AG09319 (cell line): ENCODE results near the gene MYO1H.
A peak's percentile ranks its signal among the peaks of the same experiment; 100 is the strongest.

Experiments used
- DNase-seq: peaks from one replicate; pipeline ENCODE4 v3.0.0-alpha.2; 2010; ENCODE audit warnings: low read depth; ENCODE audit errors: extremely low read depth
- CTCF ChIP-seq: IDR thresholded peaks from 2 replicates; pipeline ENCODE4 v1.5.1; 2011; ENCODE audit warnings: low read depth, mild to moderate bottlenecking, inconsistent platforms, low read length, moderate library complexity

MYO1H gene

GRCh38 chr12:109377139-109377685 is 29.5 kb downstream of the MYO1H start:
- no peak for DNase-seq
- TF ChIP-seq CTCF: no peak

GRCh38 chr12:109378569-109378968 is 30.9 kb downstream of the MYO1H start:
- no peak for DNase-seq
- no peak for TF ChIP-seq CTCF

GRCh38 chr12:109382031-109382430 is 34.3 kb downstream of the MYO1H start:
- TF ChIP-seq CTCF: no peak
- DNase-seq: no peak

GRCh38 chr12:109383240-109383639 is 35.5 kb downstream of the MYO1H start:
- no peak for DNase-seq
- TF ChIP-seq CTCF: no peak

GRCh38 chr12:109385339-109386058 is 37.8 kb downstream of the MYO1H start:
- TF ChIP-seq CTCF: peak; percentile 50
- peak; percentile 58 for DNase-seq

- no peak for TF ChIP-seq CTCF
These were observed 38.3 kb downstream of the MYO1H start for GRCh38 chr12:109386059-109386433.

GRCh38 chr12:109387425-109388166 is 39.9 kb downstream of the MYO1H start:
- peak; percentile 1 for DNase-seq
- TF ChIP-seq CTCF: peak; percentile 58

More at GRCh38 chr12:109386059-109386433, 38.3 kb downstream of the MYO1H start:
- no peak for DNase-seq
